GM12891 (cell line): ENCODE results near the gene TMEM61.

Experiments used
- POLR2A ChIP-seq: IDR thresholded peaks from 2 replicates; pipeline ENCODE4 v1.6.1; 2011; ENCODE audit warnings: low read depth, low read length, control low read depth
- POLR2AphosphoS5 ChIP-seq: IDR thresholded peaks from 2 replicates; pipeline ENCODE4 v1.6.1; 2011; ENCODE audit warnings: low read depth, low read length, control low read depth
- POU2F2 ChIP-seq: IDR thresholded peaks from 2 replicates; pipeline ENCODE4 v1.6.1; 2011; ENCODE audit warnings: low read depth, mild to moderate bottlenecking, control low read depth, low read length, moderate library complexity
- TAF1 ChIP-seq: IDR thresholded peaks from 2 replicates; pipeline ENCODE4 v1.6.1; 2011; ENCODE audit warnings: low read depth, low read length, control low read depth

- TF ChIP-seq POLR2A, result no peak
- no peak for TF ChIP-seq TAF1
- no peak for TF ChIP-seq POLR2AphosphoS5
- TF ChIP-seq POU2F2, result no peak
Observed at GRCh38 chr1:54931275-54931840, 49.1 kb upstream of the TMEM61 start.
